Measurements from ENCODE around the gene SIX1. TPM values are rescaled to one million over a fixed set of nuclear protein-coding genes. Genes with fewer than 3 reads are reported as not detected.

Gene SIX1
- total RNA-seq = 2.4 and 10.5 TPM in 2 replicates

GRCh38 chr14:60648934-60649874, at the start of gene SIX1:
Gene SIX1, minus strand, starts transcription at chr14:60649477. Its CDS starts 288 bp downstream, at chr14:60649189.

Other genes starting within 250 kb of the SIX1 start
- gene C14orf39, start 163.4 kb downstream of the SIX1 start, total RNA-seq = 0.56 and 0.78 TPM in 2 replicates
- gene SIX6, start 140.3 kb downstream of the SIX1 start, total RNA-seq = not detected in 2 replicates
- 17.6 and 22.1 TPM in 2 replicates for gene SIX4, start 74.9 kb upstream of the SIX1 start, total RNA-seq
- 15.4 and 39.0 TPM in 2 replicates for gene MNAT1, start 85.3 kb upstream of the SIX1 start, total RNA-seq